GM12872 (cell line): ENCODE results near the gene CLDN20.

ENCODE experiments used
- TF ChIP-seq, protein P1 (sequence below): IDR thresholded peaks from 3 replicates; pipeline ENCODE4 v1.5.1; 2011; ENCODE audit warnings: low read depth, mild to moderate bottlenecking, low read length, moderate library complexity; ENCODE audit not compliant: insufficient read depth

CLDN20 gene

DNA sequence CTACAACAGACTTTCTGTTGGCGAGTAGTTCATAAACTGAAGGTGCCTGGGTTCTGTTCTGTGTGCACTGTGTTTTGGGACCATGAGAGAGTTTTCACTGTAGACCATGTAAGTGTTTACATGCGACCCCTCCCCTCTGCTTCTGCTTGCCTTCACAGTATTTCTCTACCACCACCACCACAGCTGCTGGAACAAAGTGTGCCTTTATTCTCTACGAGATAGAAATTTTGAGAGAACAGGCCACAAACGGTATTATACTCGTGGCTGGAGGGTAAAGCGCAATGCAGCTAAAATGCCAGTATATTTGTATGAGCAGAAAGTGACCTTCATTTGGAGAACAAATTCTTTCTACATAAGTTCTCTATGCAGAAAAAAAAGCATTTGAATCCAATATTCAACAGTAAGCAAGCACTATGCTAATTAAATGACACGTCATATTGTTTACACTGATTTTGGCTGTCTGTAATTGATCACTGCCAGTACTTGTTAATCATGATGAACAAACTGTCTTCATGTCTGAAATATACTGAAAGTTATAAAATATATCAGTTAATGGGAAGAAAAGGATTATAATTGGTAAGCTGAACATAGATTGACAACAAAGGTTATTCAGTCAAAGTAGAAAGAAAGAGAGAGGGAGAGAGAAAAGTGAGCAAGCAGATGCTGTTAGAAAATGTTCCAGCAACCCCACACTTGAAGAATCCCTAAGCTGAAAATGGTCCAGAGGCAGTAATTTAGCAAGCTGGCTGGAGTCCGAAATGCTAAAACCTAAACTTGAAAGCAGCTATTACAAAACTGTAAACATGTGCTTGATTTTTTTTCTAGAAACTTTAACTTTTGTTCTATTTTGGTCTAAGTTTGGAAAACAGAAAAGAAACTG lies 8.8 kb downstream of the CLDN20 start:
- TF ChIP-seq, protein P1, sequence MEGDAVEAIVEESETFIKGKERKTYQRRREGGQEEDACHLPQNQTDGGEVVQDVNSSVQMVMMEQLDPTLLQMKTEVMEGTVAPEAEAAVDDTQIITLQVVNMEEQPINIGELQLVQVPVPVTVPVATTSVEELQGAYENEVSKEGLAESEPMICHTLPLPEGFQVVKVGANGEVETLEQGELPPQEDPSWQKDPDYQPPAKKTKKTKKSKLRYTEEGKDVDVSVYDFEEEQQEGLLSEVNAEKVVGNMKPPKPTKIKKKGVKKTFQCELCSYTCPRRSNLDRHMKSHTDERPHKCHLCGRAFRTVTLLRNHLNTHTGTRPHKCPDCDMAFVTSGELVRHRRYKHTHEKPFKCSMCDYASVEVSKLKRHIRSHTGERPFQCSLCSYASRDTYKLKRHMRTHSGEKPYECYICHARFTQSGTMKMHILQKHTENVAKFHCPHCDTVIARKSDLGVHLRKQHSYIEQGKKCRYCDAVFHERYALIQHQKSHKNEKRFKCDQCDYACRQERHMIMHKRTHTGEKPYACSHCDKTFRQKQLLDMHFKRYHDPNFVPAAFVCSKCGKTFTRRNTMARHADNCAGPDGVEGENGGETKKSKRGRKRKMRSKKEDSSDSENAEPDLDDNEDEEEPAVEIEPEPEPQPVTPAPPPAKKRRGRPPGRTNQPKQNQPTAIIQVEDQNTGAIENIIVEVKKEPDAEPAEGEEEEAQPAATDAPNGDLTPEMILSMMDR: no peak

DNA sequence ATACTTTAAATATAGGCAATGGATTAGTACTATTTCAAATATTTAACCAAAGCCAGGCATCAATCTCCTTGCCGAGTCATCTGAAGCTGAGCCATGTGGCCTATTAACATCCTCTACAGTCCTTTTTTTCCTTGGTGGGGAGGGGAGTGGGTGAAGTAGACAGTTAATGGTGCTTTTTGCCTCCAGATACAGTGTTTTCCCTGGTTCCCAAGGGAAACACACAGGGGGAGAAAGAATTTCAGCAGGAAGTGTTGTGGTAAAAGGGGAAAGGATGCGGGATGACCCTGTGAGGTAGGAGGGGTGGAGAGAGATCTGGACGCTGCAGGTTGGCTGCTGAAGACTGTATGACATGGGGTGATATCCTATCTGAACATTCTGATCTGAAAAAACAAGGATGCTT lies 9.6 kb downstream of the CLDN20 start:
- TF ChIP-seq, protein P1: no peak

DNA sequence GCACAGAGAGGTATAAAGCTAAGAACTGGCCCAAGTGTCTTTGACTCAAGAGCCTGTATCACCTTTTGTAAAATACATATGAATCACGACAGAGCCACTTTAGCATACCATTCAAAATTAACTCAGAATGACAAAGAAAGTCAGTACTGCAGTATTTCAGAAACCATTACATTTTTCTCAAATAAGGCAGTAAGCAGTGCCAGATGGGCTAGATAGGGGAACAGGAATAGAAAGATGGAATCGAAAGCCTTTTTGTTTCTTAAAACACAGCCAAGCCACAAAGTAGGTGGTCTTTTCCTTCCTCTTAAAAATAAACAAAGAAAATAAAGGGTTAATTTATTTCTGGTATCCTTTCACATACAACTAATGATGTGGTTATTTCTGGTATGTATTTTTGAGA lies 10.3 kb downstream of the CLDN20 start:
- TF ChIP-seq, protein P1: no peak

GRCh38 chr6:155274533-155274932 lies 10.7 kb downstream of the CLDN20 start:
- TF ChIP-seq, protein P1: no peak

- TF ChIP-seq, protein P1: no peak
These were observed 12.1 kb downstream of the CLDN20 start for GRCh38 chr6:155275808-155276480.

DNA sequence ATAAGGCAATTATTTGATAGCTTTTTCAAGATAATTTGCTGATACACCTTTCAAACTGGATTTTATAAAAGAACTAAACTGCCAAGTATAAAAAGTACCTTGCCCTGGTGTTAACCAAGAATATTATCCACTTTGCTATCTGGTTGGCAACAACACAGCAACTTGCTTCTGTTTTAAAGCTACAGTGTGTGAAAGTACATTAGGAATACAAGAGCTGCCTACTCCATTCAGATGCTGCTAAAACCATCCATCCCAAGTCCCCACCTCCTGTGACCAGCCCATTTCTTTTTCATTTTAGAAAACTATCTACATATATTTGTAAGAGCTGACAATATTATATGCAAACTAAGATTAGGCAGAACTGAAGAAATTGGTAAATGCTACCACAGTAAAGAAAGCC lies 12.8 kb downstream of the CLDN20 start:
- TF ChIP-seq, protein P1: no peak

GRCh38 chr6:155278319-155279049 lies 14.7 kb downstream of the CLDN20 start:
- TF ChIP-seq, protein P1: no peak
